Measurements from ENCODE around the gene UGT1A7. TPM values are rescaled to one million over a fixed set of nuclear protein-coding genes. Genes with fewer than 3 reads are reported as not detected.
"Not testable (repeated sequence)": the region's sequence is repeated elsewhere in the genome, so short reads cannot be mapped to it uniquely, and the experiment has no call there.

The UGT1A7 gene
- polyA plus RNA-seq, 10 donors: not detected

- DNase-seq: no peak
Measured at GRCh38 chr2:233680361-233681045, 1.2 kb upstream of the UGT1A7 start.

DNA sequence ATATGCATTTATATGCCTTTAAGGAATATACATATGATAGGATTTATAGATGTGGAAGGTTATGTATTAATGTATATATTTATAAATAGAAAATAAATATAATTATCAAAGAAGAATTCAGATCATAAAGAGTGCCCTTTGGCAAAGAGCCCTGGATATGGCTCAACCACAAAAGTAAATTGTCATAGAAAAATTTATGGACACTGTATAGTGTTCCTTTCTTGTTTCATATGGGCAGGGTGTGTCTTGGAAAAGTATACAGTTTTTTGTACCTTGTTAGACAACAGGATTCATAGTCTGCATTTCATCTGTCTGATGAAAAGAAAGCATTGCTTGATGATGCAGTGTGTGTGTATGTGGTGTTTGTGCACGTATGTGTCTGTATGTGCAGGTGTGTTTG lies 2.9 kb downstream of the UGT1A7 start:
- no peak for DNase-seq

DNA sequence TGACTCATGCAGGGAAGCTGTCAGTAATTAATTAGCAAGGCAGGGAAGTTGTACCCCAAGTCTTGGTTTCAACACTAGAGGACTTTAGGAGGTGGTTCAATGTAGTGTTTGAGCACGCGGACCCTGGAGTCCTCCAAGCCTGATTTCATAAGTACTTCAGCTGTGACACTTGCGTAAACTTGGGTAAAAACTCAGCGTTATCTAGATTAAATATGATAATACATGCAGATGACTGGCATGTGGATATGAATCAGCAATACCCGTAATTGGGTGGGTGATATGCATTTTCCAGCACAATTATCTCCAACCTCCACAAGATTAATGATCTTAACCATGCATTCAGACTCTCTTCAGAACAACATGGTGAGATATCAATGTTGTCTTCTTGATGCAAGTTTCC lies 5.2 kb downstream of the UGT1A7 start:
- DNase-seq: no peak

- no peak for DNase-seq
Measured at GRCh38 chr2:233688341-233688740, 6.6 kb downstream of the UGT1A7 start.

DNA sequence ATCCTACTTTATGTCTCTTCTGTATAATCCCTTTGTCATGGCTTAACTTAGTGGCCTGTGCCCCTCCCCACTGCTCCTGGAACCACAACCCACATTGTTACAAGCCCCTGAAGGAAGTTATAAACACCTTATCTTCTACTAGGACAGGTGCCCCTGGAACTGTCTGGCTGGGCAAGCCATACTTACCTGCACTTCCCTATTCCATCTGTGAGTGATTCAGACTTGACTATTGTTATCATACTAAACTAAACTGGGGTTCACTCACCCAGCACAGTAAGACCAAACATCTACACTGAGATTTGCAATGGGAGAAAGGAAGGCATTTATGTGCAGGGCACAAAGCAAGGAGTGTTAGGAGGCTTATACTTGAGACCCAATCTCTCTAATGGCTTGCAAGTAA lies 7.3 kb downstream of the UGT1A7 start:
- DNase-seq: no peak

DNA sequence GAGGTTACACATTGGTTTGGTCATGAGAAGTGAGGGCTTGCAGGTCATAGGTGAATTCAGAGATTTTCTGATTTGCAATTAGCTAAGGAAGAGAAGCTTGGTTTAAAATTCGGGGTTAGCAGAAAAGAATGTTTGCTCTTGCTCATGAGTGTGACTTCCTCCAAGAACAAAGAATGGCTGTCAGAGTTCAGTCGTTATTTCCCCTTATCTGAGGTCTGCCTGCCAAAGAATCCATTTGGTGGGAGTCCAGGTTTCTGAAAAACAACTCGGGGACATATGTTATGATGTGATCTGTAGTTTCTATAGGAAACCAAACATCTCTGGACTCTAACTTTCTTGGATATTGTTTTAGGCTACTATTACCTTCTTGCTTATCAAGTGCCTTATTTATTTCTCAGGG lies 7.8 kb downstream of the UGT1A7 start:
- no peak for DNase-seq

DNA sequence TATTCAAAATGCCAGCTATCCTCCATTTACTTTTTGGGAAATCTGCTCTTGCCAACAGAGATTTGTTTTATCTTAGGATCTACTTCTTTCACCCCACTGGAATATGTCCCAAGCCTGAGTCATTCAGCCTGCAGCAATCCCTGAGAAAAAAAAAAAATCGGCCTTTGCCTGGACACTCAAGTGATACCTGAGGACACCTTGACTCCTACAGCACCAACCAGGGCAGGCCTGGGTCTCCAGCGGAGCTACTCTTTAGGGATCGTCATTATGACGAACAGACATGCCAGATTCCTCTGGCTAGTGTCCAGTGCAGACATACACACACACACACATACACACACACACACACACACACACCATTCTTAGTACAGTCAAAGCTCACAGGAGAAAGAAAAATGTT lies 8.7 kb downstream of the UGT1A7 start:
- DNase-seq: no peak

- DNase-seq: no peak
Measured at GRCh38 chr2:233691443-233692433, 10.0 kb downstream of the UGT1A7 start.

- no peak for DNase-seq
Measured at GRCh38 chr2:233692648-233693047, 10.9 kb downstream of the UGT1A7 start, which contains the start of gene UGT1A6. Gene UGT1A6 (plus strand): TSS chr2:233692890. CDS start chr2:233693005, 115 bp downstream.

DNA sequence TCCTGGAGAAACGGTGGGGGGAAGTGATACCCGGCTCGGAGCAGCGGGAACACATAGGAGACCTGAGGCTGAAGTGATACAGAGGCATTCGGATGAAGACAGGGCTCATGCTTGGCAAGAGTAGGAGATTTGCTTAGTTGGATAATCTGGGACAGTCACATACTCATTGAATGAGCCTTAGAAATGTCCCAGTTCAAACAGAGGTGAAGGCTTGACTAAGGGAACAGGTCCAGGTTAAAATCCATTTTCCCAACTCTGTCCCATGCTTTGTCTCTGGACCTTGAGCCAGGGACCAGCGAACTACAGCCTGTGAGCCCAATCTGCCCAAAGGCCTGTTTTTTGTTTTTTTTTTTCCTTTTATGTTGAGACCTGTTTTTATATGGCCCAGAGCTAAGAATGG lies 12.3 kb downstream of the UGT1A7 start:
- DNase-seq: no peak

DNA sequence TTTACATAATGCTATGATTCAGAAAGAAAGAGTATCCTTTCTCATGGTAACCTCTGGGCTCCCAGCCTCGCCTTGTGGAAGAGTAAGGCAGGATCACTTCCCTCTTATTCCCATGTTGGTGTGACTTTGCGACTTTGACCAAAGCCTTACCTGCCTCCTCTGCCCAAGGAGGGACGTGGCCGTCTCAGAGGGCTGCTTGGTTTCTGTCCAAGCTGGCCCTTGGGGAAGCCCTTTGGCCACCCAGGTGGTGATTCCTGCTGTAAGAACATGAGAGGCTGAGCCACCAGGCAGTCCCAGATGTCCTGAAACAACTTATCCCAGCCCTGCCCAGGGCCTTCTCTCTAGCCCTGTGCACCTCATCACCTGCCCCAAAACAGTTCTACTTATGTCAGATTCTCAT lies 17.0 kb downstream of the UGT1A7 start:
- no peak for DNase-seq

GRCh38 chr2:233699424-233700027 lies 17.8 kb downstream of the UGT1A7 start:
- no peak for DNase-seq

DNA sequence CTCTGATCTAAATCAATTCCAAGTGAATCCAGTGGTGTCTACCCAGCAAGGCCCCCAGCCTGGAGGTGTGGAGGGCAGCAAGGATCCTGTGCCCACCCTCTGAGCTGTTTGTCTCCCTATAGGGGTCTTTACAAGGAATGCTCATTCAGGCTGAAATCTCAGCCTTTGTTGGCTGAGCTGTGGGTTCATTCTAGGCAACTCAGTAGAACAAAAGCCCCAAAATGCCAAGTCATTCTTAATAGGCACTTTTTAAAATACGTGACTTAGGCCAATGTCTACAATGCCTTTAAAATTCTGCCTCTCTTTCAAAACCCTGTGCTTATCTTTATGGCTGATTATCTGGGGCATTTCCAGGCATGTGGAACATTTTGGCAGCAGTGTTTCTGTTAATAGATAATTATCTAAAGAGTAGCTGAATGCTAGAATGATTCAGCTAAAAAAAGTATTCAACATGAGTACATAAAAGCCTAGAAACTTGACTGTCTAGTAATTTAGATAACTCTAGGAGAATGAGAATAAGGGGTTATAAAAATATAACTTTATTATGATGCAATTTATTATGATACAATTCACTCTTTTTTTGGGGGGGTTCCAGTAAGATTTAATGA lies 18.4 kb downstream of the UGT1A7 start:
- DNase-seq: no peak

DNA sequence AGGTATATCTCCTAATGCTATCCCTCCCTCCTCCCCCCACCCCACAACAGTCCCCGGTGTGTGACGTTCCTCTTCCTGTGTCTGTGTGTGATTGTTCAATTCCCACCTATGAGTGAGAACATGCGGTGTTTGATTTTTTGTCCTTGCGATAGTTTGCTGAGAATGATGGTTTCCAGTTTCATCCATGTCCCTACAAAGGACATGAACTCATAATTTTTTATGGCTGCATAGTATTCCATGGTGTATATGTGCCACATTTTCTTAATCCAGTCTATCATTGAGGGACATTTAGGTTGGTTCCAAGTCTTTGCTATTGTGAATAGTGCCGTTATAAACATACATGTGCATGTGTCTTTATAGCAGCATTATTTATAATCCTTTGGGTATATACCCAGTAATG lies 19.1 kb downstream of the UGT1A7 start:
- DNase-seq: not testable (repeated sequence)

- DNase-seq: no peak
Measured at GRCh38 chr2:233702238-233702637, 20.5 kb downstream of the UGT1A7 start.

DNA sequence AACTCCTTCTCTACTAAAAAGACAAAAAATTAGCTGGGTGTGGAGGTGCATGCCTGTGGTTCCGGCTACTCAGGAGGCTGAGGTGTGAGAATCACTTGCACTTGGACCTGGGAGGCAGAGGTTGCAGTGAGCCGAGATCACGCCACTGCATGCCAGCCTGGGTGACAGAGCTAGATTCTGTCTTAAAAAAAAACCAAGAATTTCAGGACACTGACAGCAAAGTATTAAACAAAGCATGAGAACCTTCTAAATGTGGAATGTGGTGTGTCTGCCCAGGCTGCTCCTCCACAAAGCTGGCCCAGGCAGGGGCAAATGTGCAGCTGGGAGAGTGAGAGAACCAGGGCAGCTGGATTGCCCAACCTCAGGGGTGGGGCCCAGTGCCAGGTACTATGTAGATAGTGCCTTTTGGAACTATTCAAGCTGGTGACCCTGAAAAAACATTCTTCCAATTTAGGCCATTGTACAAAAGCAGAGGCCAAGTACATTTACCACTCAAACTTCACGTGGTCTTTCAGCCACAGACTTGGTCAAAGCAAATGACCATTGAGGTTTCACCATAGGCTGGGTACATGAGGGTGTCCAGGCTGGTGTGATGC lies 24.3 kb downstream of the UGT1A7 start:
- peak in 1 of 3 donors; percentile 8 for DNase-seq

GRCh38 chr2:233706720-233707119 lies 25.0 kb downstream of the UGT1A7 start:
- no peak for DNase-seq

DNA sequence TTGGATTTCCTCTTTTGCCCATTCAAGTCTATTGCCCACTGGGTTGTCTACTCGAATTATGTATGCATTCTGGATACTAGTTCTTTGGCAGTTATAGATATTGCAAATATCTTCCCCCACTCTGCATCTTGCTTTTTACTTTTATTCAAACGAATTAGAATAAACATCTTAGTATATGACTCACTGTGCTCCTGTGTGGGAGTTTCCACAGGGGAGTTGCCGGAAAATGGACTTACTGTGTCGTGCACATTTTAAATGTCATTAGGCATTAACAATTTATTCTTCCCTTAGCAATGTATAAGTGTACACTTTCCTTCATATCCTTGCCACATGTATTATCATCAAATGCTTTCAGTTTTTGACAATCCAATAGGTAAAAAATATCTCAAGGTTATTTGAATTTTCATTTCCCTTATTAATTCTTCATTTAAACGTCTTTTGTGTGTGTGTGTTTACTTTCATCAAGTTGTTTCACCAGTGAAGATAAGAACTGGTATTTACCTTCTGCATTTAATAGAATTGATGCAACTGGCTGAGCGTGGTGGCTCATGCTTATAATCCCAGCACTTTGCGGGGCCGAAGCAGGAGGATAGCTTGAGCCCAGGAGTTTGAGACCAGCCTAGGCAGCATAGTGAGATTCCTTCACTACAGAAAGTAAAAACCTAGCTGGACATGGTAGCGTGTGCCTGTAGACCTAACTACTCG lies 26.4 kb downstream of the UGT1A7 start:
- DNase-seq: no peak

GRCh38 chr2:233708942-233709341 lies 27.2 kb downstream of the UGT1A7 start:
- no peak for DNase-seq

DNA sequence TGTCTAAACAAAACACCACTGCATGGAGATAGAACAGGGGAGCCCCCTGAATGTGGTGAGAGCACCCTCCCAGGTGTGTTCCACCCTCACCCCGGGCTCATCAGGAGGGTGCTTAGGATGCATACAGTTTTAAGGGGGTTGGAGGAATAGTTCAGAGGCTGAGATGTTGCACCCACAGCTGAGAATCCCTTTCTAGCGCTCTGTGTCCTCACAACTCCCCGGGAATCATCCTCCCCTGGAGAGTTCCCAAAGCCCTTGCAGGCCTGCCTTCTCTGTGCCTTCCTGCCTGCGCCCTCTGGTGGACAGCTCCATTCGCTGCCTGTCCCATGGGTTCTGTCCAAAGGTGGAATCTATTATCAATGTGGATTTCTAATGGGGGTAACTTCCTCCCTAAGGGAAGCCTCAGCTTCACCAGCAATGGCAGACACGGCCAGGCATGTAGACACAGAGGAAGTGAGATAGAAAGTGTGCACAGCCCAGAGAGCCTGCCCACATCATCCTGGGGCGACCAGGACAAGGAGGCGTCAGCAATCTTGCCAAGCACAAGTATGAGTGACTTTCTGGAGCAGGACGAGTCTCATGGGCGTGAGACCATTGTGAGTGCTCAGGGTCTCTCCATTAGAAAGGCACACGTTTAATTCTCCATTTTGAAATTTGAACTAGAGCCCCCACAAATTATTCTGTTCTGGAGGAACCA lies 29.8 kb downstream of the UGT1A7 start:
- DNase-seq: peak; percentile 33 to 56 (median 42)
